BE2C (cell line): ENCODE results near the gene ATP11A.
A peak's percentile ranks its signal among the peaks of the same experiment; 100 is the strongest.

Experiments used
- DNase-seq: peaks from one replicate; pipeline ENCODE4 v3.0.0-alpha.2; 2020
- H3K27me3 ChIP-seq: fragments of 250-450 bp; sonication (Bioruptor Pico); 2 replicates; pipeline ENCODE4 v1.5.1; 2020; ENCODE audit warnings: mild to moderate bottlenecking
- H3K36me3 ChIP-seq: fragments of 250-450 bp; sonication (Bioruptor Pico); 2 replicates; pipeline ENCODE4 v1.5.1; 2020; ENCODE audit warnings: mild to moderate bottlenecking
- H3K4me1 ChIP-seq: fragments of 250-450 bp; sonication (Bioruptor Pico); 2 replicates; pipeline ENCODE4 v1.5.1; 2020
- H3K4me3 ChIP-seq: 2 replicates; pipeline ENCODE4 v1.5.1; 2011; ENCODE audit warnings: low read depth, low read length
- H3K9me3 ChIP-seq: fragments of 250-450 bp; sonication (Bioruptor Pico); 2 replicates; pipeline ENCODE4 v1.5.1; 2020
- CTCF ChIP-seq: IDR thresholded peaks from 2 replicates; pipeline ENCODE4 v1.5.1; 2012; ENCODE audit warnings: mild to moderate bottlenecking, low read depth, low read length

Gene ATP11A

GRCh38 chr13:112873851-112874750 lies 184.3 kb downstream of the ATP11A start:
- Histone ChIP-seq H3K4me1 (peaks cover 6% of the 10 kb centered on the region; the same call in 1 of the 2 replicates), H3K36me3 (0 out of 2 replicates have a peak, but pooled peaks cover 5% of the 10 kb centered on the region), H3K9me3 (no peaks in the 10 kb centered on the region), H3K27me3 (no peaks in the 10 kb centered on the region), H3K4me3 (no peak overlapping the region)
- TF ChIP-seq CTCF = peak; percentile 97
- peak; percentile 87 for DNase-seq

DNA sequence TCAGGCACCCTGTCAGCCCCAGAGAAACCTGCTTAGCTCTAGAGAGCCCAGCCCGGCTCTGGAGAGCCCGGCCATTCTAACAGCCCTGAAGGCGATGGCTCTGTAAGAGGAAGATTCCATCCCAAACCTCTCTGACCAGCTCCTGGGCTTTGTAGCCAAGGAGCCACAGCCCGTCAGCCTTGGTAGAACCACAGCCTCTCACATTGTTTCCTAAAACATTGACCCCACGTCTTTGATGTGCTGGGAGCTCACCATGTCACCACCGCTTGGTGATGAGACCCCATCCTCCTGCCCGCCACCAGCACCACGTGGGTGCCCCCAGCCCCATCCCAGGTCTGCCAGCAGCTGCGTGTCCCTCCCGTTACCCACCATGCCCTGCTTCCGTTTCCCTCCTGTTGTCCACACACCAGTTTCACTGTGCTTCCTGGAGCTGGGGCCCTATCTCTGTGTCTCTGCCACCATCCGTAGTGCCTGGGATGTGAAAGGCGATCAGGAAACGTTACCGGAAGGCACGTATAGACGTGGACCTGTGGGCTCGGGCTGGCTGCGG lies 185.0 kb downstream of the ATP11A start:
- no peak for TF ChIP-seq CTCF
- H3K27me3 ChIP-seq = no peaks in the 10 kb centered on the region
- 0 out of 2 replicates have a peak, but pooled peaks cover 5% of the 10 kb centered on the region for H3K36me3 ChIP-seq
- H3K9me3 ChIP-seq = no peaks in the 10 kb centered on the region
- no peak overlapping the region for H3K4me3 ChIP-seq
- DNase-seq = no peak
- peaks cover 6% of the 10 kb centered on the region; the same call in 1 of the 2 replicates for H3K4me1 ChIP-seq

GRCh38 chr13:112875627-112876026 lies 185.8 kb downstream of the ATP11A start:
- 0 out of 2 replicates have a peak, but pooled peaks cover 5% of the 10 kb centered on the region for H3K36me3 ChIP-seq
- peaks cover 6% of the 10 kb centered on the region; the same call in 1 of the 2 replicates for H3K4me1 ChIP-seq
- TF ChIP-seq CTCF = no peak
- no peak for DNase-seq
- no peaks in the 10 kb centered on the region for H3K9me3 ChIP-seq
- H3K27me3 ChIP-seq = no peaks in the 10 kb centered on the region
- no peak overlapping the region for H3K4me3 ChIP-seq

- no peak for TF ChIP-seq CTCF
- DNase-seq = no peak
- H3K36me3 ChIP-seq = 0 out of 2 replicates have a peak, but pooled peaks cover 5% of the 10 kb centered on the region
These were observed 186.6 kb downstream of the ATP11A start for GRCh38 chr13:112876305-112877000.

DNA sequence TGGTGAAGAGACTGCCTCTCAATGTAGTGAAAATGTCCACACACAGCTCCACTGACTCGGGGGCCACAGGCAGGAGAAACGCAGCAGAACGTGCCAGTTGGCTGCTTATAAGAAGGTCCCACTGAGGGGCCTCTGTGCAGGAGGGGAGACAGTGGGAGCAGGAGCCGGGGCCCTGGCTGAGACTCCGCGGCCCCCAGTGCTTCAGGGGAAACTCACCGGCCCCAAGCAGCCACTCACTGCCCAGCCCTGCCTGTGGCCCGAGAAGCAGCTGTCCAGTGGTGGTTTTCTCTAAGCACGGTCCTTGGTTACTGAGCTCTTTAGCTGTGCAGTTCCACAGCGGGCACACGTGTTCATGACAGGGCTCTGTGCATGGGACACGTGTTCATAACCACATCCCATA lies 187.2 kb downstream of the ATP11A start:
- no peak for DNase-seq
- no peaks in the 10 kb centered on the region for H3K9me3 ChIP-seq
- H3K36me3 ChIP-seq = 0 out of 2 replicates have a peak, but pooled peaks cover 5% of the 10 kb centered on the region
- peaks cover 6% of the 10 kb centered on the region; the same call in 1 of the 2 replicates for H3K4me1 ChIP-seq
- no peak for TF ChIP-seq CTCF
- no peaks in the 10 kb centered on the region for H3K27me3 ChIP-seq
- no peak overlapping the region for H3K4me3 ChIP-seq

More at GRCh38 chr13:112876305-112877000, 186.6 kb downstream of the ATP11A start:
- Histone ChIP-seq H3K27me3 (no peaks in the 10 kb centered on the region), H3K4me1 (peaks cover 6% of the 10 kb centered on the region; the same call in 1 of the 2 replicates), H3K9me3 (no peaks in the 10 kb centered on the region), H3K4me3 (no peak overlapping the region)
